ENCODE data around the gene BHLHE23. TPM values are rescaled to one million over a fixed set of nuclear protein-coding genes. Genes with fewer than 3 reads are reported as not detected.

Gene BHLHE23
- total RNA-seq, 1 donor from 2014 or later: not detected

- Mint-ChIP-seq H3K27ac (no peak overlapping the region), H3K4me1 (peaks cover 13% of the 10 kb centered on the region), H3K27me3 (ENCODE audit: insufficient read depth, low read depth) (peaks cover 13% of the 10 kb centered on the region), H3K36me3 (no peaks in the 10 kb centered on the region), H3K9me3 (peaks cover 6% of the 10 kb centered on the region), H3K4me3 (no peak overlapping the region)
- no peak overlapping the region for H3K27ac ChIP-seq
- peaks cover 8% of the 10 kb centered on the region for H3F3A ChIP-seq (ENCODE audit: low read depth)
- H3K4me3 ChIP-seq: no peak overlapping the region
- no peaks in the 10 kb centered on the region for H3K9me3 ChIP-seq (ENCODE audit: low read depth)
- TF ChIP-seq EZH2phosphoT487 (IDR thresholded peaks at IDR 0.05) (no peak), CTCF (IDR thresholded peaks at IDR 0.05) (no peak), EZH2 (IDR thresholded peaks at IDR 0.05) (no peak)
- H3K9ac ChIP-seq: no peak overlapping the region
- H3K79me2 ChIP-seq (ENCODE audit: low read depth): no peaks in the 10 kb centered on the region
- no peak for DNase-seq (ENCODE audit: low spot score)
- peaks cover 16% of the 10 kb centered on the region for H3K4me1 ChIP-seq
- no peak overlapping the region for H2AFZ ChIP-seq (replicated peaks)
- H3K4me2 ChIP-seq: no peak overlapping the region
- H3K36me3 ChIP-seq: no peaks in the 10 kb centered on the region
- H4K20me1 ChIP-seq (ENCODE audit: low read depth): peaks cover 14% of the 10 kb centered on the region
- peaks cover 50% of the 10 kb centered on the region for H3K27me3 ChIP-seq
Observed at GRCh38 chr20:63049561-63050221, 42.9 kb upstream of the BHLHE23 start.

GRCh38 chr20:63049191-63049518 is 42.4 kb upstream of the BHLHE23 start:
- no peak overlapping the region for H3K4me2 ChIP-seq

GRCh38 chr20:63048516-63049190 is 41.9 kb upstream of the BHLHE23 start:
- Histone ChIP-seq H3F3A (ENCODE audit: low read depth) (peaks cover 8% of the 10 kb centered on the region), H3K4me2 (no peak overlapping the region), H3K9ac (no peak overlapping the region), H3K27me3 (peaks cover 39% of the 10 kb centered on the region), H3K79me2 (ENCODE audit: low read depth) (no peaks in the 10 kb centered on the region), H3K36me3 (no peaks in the 10 kb centered on the region), H3K9me3 (ENCODE audit: low read depth) (no peaks in the 10 kb centered on the region), H2AFZ (replicated peaks) (no peak overlapping the region), H4K20me1 (ENCODE audit: low read depth) (peaks cover 14% of the 10 kb centered on the region), H3K27ac (no peak overlapping the region), H3K4me3 (no peak overlapping the region), H3K4me1 (peaks cover 16% of the 10 kb centered on the region)
- H3K4me1 Mint-ChIP-seq: peaks cover 9% of the 10 kb centered on the region
- TF ChIP-seq CTCF (IDR thresholded peaks at IDR 0.05) (no peak), EZH2phosphoT487 (IDR thresholded peaks at IDR 0.05) (no peak), EZH2 (IDR thresholded peaks at IDR 0.05) (no peak)
- H3K9me3 Mint-ChIP-seq: peaks cover 6% of the 10 kb centered on the region
- no peak for DNase-seq (ENCODE audit: low spot score)
- no peak overlapping the region for H3K4me3 Mint-ChIP-seq
- no peaks in the 10 kb centered on the region for H3K36me3 Mint-ChIP-seq
- H3K27me3 Mint-ChIP-seq (ENCODE audit: insufficient read depth, low read depth): peaks cover 14% of the 10 kb centered on the region
- no peak overlapping the region for H3K27ac Mint-ChIP-seq

More at GRCh38 chr20:63049191-63049518, 42.4 kb upstream of the BHLHE23 start:
- TF ChIP-seq EZH2phosphoT487 (IDR thresholded peaks at IDR 0.05): no peak
- no peak for TF ChIP-seq CTCF (IDR thresholded peaks at IDR 0.05)
- TF ChIP-seq EZH2 (IDR thresholded peaks at IDR 0.05): no peak
- H3K27ac Mint-ChIP-seq: no peak overlapping the region
- H3K36me3 Mint-ChIP-seq: no peaks in the 10 kb centered on the region
- H3K4me3 ChIP-seq: no peak overlapping the region
- H3K79me2 ChIP-seq (ENCODE audit: low read depth): no peaks in the 10 kb centered on the region
- H3K4me1 ChIP-seq: peaks cover 16% of the 10 kb centered on the region
- peaks cover 6% of the 10 kb centered on the region for H3K9me3 Mint-ChIP-seq
- H4K20me1 ChIP-seq (ENCODE audit: low read depth): peaks cover 14% of the 10 kb centered on the region
- H3K27me3 ChIP-seq: peaks cover 44% of the 10 kb centered on the region
- no peak overlapping the region for H2AFZ ChIP-seq (replicated peaks)
- H3K4me1 Mint-ChIP-seq: peaks cover 11% of the 10 kb centered on the region
- H3K27me3 Mint-ChIP-seq (ENCODE audit: insufficient read depth, low read depth): peaks cover 13% of the 10 kb centered on the region
- no peak overlapping the region for H3K4me3 Mint-ChIP-seq
- H3K9ac ChIP-seq: no peak overlapping the region
- DNase-seq (ENCODE audit: low spot score): no peak
- no peak overlapping the region for H3K27ac ChIP-seq
- H3K36me3 ChIP-seq: no peaks in the 10 kb centered on the region
- no peaks in the 10 kb centered on the region for H3K9me3 ChIP-seq (ENCODE audit: low read depth)
- peaks cover 8% of the 10 kb centered on the region for H3F3A ChIP-seq (ENCODE audit: low read depth)
